ENCODE measurements around the gene TANGO6. TPM values are rescaled to one million over a fixed set of nuclear protein-coding genes. Genes with fewer than 3 reads are reported as not detected.
"Not testable (repeated sequence)": the region's sequence is repeated elsewhere in the genome, so short reads cannot be mapped to it uniquely, and the experiment has no call there.

Gene TANGO6
- total and polyA plus RNA-seq, 4 donors: 10.7 to 24.8 (median 13.9) TPM

DNA sequence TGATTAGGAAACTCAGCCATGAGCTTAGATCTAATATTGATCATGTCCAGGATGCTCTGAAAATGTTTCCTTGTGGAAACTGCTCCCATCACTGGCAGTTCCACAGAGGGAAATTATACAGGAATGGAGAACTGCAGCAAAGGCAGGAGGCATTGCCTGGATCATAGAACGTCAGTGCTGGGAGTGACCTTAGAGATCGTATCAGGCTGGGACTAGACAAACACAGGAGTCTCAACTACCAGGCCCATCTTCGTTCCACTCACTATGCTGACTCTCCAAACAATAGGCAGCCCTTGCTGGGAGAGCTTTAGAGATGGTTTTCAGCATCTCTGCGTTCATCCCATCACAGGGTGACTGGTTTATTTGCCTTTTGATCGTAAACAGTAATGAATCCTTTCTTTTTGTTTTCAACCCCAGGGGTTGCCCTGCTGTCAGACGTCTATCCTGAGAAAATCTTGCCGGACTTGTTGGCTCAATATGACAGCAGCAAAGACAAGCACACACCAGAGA is 130.3 kb downstream of the TANGO6 start:
- Histone ChIP-seq H3K27ac (ENCODE audit: low read depth, low read length) (no peak overlapping the region), H3K4me1 (ENCODE audit: control insufficient read depth, insufficient read depth, low read length) (no peaks in the 10 kb centered on the region), H3K4me3 (ENCODE audit: low read depth, low read length) (no peak overlapping the region), H3K36me3 (ENCODE audit: control insufficient read depth, insufficient read depth, low read length) (peaks cover 20% of the 10 kb centered on the region), H3K9me3 (ENCODE audit: control insufficient read depth, insufficient read depth, low read length) (no peaks in the 10 kb centered on the region), H3K27me3 (ENCODE audit: control insufficient read depth, insufficient read depth, low read length) (no peaks in the 10 kb centered on the region)
- WGBS (ENCODE audit: insufficient coverage): 44% methylated on average over 5 of the region's 7 CpGs
- no peak for DNase-seq (ENCODE audit: low read depth in 4 of 6, low spot score in 6 of 6)

DNA sequence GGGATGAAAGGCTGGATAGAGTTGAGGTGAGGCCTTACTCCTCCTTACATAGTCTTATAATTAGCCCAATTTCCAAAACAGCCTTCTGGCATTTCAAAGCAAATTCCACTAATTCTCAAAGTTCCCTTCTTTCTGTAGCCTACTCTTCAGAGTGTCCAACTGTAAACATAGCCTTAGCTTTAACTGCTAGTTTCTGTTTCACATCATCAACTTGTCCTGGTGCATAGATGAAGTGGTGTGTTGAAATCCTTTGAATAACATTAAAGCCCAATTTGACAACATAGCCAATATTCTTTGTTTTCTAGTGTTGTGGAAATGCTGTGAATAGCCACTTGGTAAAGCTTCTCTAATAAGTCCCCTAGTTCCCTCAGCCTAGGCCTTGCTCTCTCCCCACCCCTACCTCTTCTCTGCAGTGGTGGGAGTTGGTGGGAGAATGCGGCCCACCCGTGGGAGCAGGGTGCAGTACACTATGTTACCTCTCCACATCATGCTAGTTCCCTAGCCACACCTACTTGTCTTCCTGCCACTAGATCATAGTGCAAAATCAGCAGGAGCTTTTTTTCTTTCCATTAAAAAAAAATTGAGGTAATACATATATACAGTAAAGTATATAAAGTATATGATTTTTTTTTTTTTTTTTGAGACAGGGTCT is 135.1 kb downstream of the TANGO6 start:
- H3K4me3 ChIP-seq (ENCODE audit: low read depth, low read length): no peak overlapping the region
- no peaks in the 10 kb centered on the region for H3K9me3 ChIP-seq (ENCODE audit: control insufficient read depth, insufficient read depth, low read length)
- WGBS (ENCODE audit: insufficient coverage): no CpG with 5 or more reads among the region's 2 CpGs
- no peak overlapping the region for H3K27ac ChIP-seq (ENCODE audit: low read depth, low read length)
- H3K4me1 ChIP-seq (ENCODE audit: control insufficient read depth, insufficient read depth, low read length): no peaks in the 10 kb centered on the region
- no peaks in the 10 kb centered on the region for H3K27me3 ChIP-seq (ENCODE audit: control insufficient read depth, insufficient read depth, low read length)
- DNase-seq (ENCODE audit: low read depth in 4 of 6, low spot score in 6 of 6): no peak
- peaks cover 20% of the 10 kb centered on the region for H3K36me3 ChIP-seq (ENCODE audit: control insufficient read depth, insufficient read depth, low read length)

- DNase-seq (ENCODE audit: low read depth in 4 of 6, low spot score in 6 of 6): peak in 1 of 6 donors; percentile 59
- 96% methylated on average over 11 of the region's 15 CpGs for WGBS (ENCODE audit: insufficient coverage)
- no peak overlapping the region for H3K4me3 ChIP-seq (ENCODE audit: low read depth, low read length)
- H3K4me1 ChIP-seq (ENCODE audit: control insufficient read depth, insufficient read depth, low read length): no peaks in the 10 kb centered on the region
- H3K27ac ChIP-seq (ENCODE audit: low read depth, low read length): no peak overlapping the region
- H3K27me3 ChIP-seq (ENCODE audit: control insufficient read depth, insufficient read depth, low read length): no peaks in the 10 kb centered on the region
- H3K9me3 ChIP-seq (ENCODE audit: control insufficient read depth, insufficient read depth, low read length): no peaks in the 10 kb centered on the region
- peaks cover 3% of the 10 kb centered on the region for H3K36me3 ChIP-seq (ENCODE audit: control insufficient read depth, insufficient read depth, low read length)
Observed at GRCh38 chr16:68980695-68981315, 137.5 kb downstream of the TANGO6 start.

DNA sequence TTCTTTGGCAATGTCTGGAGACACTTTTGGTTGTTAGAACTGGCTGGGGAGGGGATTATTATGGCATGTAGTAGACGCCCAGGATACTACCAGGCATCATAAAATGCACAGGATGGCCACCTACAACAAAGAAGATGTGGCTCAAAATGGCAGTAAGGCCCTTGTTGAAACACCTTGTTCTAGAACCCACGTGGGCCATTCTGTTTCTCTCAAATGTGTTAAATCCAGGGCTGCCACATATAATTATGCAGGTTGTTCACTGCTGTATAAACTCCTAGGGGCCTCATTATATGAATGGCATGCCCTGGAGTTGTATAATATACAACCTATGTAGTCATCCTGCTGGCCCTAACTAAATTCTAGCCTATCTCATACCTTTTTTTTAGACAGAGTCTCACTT is 138.6 kb downstream of the TANGO6 start:
- H3K4me3 ChIP-seq (ENCODE audit: low read depth, low read length): no peak overlapping the region
- no CpG with 5 or more reads among the region's 2 CpGs for WGBS (ENCODE audit: insufficient coverage)
- no peaks in the 10 kb centered on the region for H3K9me3 ChIP-seq (ENCODE audit: control insufficient read depth, insufficient read depth, low read length)
- no peaks in the 10 kb centered on the region for H3K4me1 ChIP-seq (ENCODE audit: control insufficient read depth, insufficient read depth, low read length)
- H3K27me3 ChIP-seq (ENCODE audit: control insufficient read depth, insufficient read depth, low read length): no peaks in the 10 kb centered on the region
- no peak overlapping the region for H3K27ac ChIP-seq (ENCODE audit: low read depth, low read length)
- peaks cover 3% of the 10 kb centered on the region for H3K36me3 ChIP-seq (ENCODE audit: control insufficient read depth, insufficient read depth, low read length)
- no peak for DNase-seq (ENCODE audit: low read depth in 4 of 6, low spot score in 6 of 6)

- H3K9me3 ChIP-seq (ENCODE audit: control insufficient read depth, insufficient read depth, low read length): no peaks in the 10 kb centered on the region
- no peak for DNase-seq (ENCODE audit: low read depth in 4 of 6, low spot score in 6 of 6)
- H3K4me3 ChIP-seq (ENCODE audit: low read depth, low read length): no peak overlapping the region
- H3K27me3 ChIP-seq (ENCODE audit: control insufficient read depth, insufficient read depth, low read length): no peaks in the 10 kb centered on the region
- no peaks in the 10 kb centered on the region for H3K4me1 ChIP-seq (ENCODE audit: control insufficient read depth, insufficient read depth, low read length)
- no CpG with 5 or more reads among the region's 1 CpG for WGBS (ENCODE audit: insufficient coverage)
- no peaks in the 10 kb centered on the region for H3K36me3 ChIP-seq (ENCODE audit: control insufficient read depth, insufficient read depth, low read length)
- no peak overlapping the region for H3K27ac ChIP-seq (ENCODE audit: low read depth, low read length)
Observed at GRCh38 chr16:68984467-68984866, 141.1 kb downstream of the TANGO6 start.

- Histone ChIP-seq H3K27me3 (ENCODE audit: control insufficient read depth, insufficient read depth, low read length) (no peaks in the 10 kb centered on the region), H3K4me3 (ENCODE audit: low read depth, low read length) (no peak overlapping the region), H3K4me1 (ENCODE audit: control insufficient read depth, insufficient read depth, low read length) (no peaks in the 10 kb centered on the region), H3K27ac (ENCODE audit: low read depth, low read length) (no peak overlapping the region), H3K9me3 (ENCODE audit: control insufficient read depth, insufficient read depth, low read length) (no peaks in the 10 kb centered on the region), H3K36me3 (ENCODE audit: control insufficient read depth, insufficient read depth, low read length) (no peaks in the 10 kb centered on the region)
- WGBS (ENCODE audit: insufficient coverage): no CpG with 5 or more reads among the region's 5 CpGs
- no peak for DNase-seq (ENCODE audit: low read depth in 4 of 6, low spot score in 6 of 6)
Observed at GRCh38 chr16:68985268-68985667, 141.9 kb downstream of the TANGO6 start.

- Histone ChIP-seq H3K9me3 (ENCODE audit: control insufficient read depth, insufficient read depth, low read length) (no peaks in the 10 kb centered on the region), H3K36me3 (ENCODE audit: control insufficient read depth, insufficient read depth, low read length) (no peaks in the 10 kb centered on the region), H3K4me3 (ENCODE audit: low read depth, low read length) (no peak overlapping the region), H3K4me1 (ENCODE audit: control insufficient read depth, insufficient read depth, low read length) (no peaks in the 10 kb centered on the region), H3K27ac (ENCODE audit: low read depth, low read length) (no peak overlapping the region), H3K27me3 (ENCODE audit: control insufficient read depth, insufficient read depth, low read length) (no peaks in the 10 kb centered on the region)
- WGBS (ENCODE audit: insufficient coverage): no CpG with 5 or more reads among the region's 2 CpGs
- no peak for DNase-seq (ENCODE audit: low read depth in 4 of 6, low spot score in 6 of 6)
Observed at GRCh38 chr16:68985855-68986254, 142.5 kb downstream of the TANGO6 start.

GRCh38 chr16:68987734-68988457 is 144.6 kb downstream of the TANGO6 start:
- Histone ChIP-seq H3K27ac (ENCODE audit: low read depth, low read length) (no peak overlapping the region), H3K9me3 (ENCODE audit: control insufficient read depth, insufficient read depth, low read length) (no peaks in the 10 kb centered on the region), H3K4me3 (ENCODE audit: low read depth, low read length) (no peak overlapping the region), H3K27me3 (ENCODE audit: control insufficient read depth, insufficient read depth, low read length) (no peaks in the 10 kb centered on the region), H3K4me1 (ENCODE audit: control insufficient read depth, insufficient read depth, low read length) (no peaks in the 10 kb centered on the region), H3K36me3 (ENCODE audit: control insufficient read depth, insufficient read depth, low read length) (no peaks in the 10 kb centered on the region)
- WGBS (ENCODE audit: insufficient coverage): 40% methylated on average over 3 of the region's 4 CpGs
- DNase-seq (ENCODE audit: low read depth in 4 of 6, low spot score in 6 of 6): no peak

DNA sequence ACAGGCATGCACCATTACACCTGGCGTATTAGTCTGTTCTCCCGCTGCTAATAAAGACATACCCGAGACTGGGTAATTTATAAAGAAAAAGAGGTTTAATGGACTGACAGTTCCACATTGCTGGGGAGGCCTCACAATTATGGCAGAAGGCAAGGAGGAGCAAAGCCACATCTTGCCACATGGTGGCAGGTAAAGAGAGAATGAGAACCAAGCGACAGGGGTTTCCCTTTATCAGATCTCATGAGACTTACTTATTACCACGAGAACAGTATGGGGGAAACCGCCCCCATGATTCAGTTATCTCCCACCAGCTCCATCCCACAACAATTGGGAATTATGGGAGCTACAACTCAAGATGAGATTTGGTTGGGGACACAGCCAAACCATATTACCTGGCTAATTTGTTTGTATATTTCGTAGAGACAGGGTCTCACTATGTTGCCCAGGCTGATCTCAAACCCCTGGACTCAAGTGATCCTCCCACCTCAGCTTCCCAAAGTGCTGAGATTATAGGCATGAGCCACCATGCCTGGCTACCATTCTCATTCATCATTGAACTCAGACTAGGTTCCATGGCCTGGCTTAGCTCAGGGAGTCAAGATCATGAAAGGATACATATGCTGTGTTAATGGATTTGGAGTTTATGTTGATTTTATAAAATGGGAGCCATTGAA is 147.0 kb downstream of the TANGO6 start:
- not testable (repeated sequence) for H3K4me1 ChIP-seq (ENCODE audit: control insufficient read depth, insufficient read depth, low read length); H3K4me3 ChIP-seq (ENCODE audit: low read depth, low read length); H3K9me3 ChIP-seq (ENCODE audit: control insufficient read depth, insufficient read depth, low read length); H3K27me3 ChIP-seq (ENCODE audit: control insufficient read depth, insufficient read depth, low read length); H3K36me3 ChIP-seq (ENCODE audit: control insufficient read depth, insufficient read depth, low read length); H3K27ac ChIP-seq (ENCODE audit: low read depth, low read length); DNase-seq (ENCODE audit: low read depth in 4 of 6, low spot score in 6 of 6)
- 100% methylated on average over 2 of the region's 7 CpGs for WGBS (ENCODE audit: insufficient coverage)

All from spinal cord (tissue), 10 donors.